Left renal cortex interstitium (tissue), 4 donors: ENCODE measurements around the gene CPSF6. TPM values are rescaled to one million over a fixed set of nuclear protein-coding genes. Genes with fewer than 3 reads are reported as not detected.
"Not testable (repeated sequence)": the region's sequence is repeated elsewhere in the genome, so short reads cannot be mapped to it uniquely, and the experiment has no call there.

Experiments
- DNase-seq, 4 donors: peaks; one replicate each; pipeline ENCODE4 v3.0.0-alpha.2; 2013; ENCODE audit warnings: low read depth in 4 of 4, low spot score in 2 of 4, missing footprints in 1 of 4
- polyA plus RNA-seq, 4 donors: library from polyadenylated mRNA; unstranded; fragments of 120-200 nt; gene quantifications; one replicate each; pipeline ENCODE4 v1.2.1, GENCODE V29; 2013; ENCODE audit not compliant: insufficient read length in 4 of 4

CPSF6 gene, protein sequence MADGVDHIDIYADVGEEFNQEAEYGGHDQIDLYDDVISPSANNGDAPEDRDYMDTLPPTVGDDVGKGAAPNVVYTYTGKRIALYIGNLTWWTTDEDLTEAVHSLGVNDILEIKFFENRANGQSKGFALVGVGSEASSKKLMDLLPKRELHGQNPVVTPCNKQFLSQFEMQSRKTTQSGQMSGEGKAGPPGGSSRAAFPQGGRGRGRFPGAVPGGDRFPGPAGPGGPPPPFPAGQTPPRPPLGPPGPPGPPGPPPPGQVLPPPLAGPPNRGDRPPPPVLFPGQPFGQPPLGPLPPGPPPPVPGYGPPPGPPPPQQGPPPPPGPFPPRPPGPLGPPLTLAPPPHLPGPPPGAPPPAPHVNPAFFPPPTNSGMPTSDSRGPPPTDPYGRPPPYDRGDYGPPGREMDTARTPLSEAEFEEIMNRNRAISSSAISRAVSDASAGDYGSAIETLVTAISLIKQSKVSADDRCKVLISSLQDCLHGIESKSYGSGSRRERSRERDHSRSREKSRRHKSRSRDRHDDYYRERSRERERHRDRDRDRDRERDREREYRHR
- 100 to 1,000 TPM in 2 of 4 donors, 10 to 100 TPM in 2; 91.2 to 125 (median 111) TPM for polyA plus RNA-seq

DNA sequence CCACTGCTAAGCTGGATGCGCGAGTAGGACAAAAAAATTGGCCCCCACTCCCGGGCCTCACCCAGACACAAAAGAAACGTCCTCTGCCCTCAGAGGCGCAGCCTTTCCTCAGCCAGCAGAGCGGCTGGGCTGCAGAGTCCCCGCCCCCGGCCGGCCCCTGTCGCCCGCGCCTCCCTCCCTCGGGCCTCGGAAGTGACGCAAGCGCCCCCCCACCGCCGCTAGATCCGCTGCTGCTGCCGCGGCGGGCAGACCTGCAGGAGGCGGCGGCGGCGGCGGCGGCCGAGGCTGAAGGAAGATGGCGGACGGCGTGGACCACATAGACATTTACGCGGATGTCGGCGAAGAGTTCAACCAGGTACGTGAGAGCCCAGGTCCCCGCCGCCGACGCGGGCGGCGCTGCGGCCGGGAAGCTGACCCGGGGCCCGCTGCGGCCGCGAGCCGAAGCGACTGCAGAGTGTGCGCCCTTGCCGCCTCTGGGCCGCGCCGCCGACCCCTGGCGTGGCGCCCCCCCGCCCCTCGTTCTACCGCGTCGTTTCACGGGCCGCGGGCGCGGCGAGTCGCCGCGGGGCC lies at the start of gene CPSF6:
Gene CPSF6, plus strand, starts transcription at position 218 of the 570 bp plus-strand sequence. Its CDS starts 78 bp downstream, at position 296.
- DNase-seq: peak in 2 of 4 donors; percentile 83 to 84

DNA sequence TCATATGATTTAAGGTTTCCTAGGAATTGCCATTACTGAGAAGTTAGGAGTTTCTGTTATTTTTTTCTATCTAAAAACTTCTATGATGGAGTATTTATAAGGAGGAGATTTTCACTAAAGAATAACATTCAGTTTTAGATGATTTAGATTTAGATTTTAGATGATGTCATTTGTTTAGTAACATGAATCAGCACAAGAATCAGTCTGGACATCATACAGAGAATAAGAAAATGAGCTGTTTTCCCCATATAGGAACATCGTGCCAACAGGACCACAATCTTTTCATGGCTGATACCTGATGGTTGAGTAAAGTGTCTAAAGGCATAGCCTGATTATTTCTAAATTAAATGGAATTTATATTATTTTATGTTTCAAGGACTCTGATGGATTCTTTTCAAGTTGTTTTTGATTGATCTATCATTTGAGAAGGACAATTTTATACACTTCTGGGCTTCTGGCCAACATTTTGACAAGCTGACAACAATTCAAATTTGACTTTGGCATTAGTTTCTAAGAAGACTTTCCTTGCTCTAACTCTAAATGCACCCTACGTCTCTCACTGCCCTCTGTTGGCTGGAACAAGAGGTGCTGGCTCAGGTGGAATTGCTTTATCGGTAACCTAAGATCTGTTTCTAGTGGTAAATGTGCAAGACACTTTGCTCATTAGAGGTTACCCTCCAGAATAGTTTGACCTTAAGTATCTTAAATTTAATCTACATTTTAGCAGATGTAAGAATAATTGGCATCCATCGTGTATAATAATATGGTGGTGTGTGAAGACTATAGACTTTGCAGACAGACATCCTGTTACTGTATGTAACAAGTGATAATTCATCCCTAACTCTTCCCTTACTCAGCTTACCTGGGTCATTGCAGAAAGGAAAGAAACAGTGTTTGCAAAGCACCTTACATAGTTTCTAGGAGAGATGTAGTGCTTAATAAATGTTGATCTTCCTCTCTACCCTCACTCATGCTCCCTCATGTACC lies 42.8 kb upstream of the CPSF6 start:
- DNase-seq: no peak

DNA sequence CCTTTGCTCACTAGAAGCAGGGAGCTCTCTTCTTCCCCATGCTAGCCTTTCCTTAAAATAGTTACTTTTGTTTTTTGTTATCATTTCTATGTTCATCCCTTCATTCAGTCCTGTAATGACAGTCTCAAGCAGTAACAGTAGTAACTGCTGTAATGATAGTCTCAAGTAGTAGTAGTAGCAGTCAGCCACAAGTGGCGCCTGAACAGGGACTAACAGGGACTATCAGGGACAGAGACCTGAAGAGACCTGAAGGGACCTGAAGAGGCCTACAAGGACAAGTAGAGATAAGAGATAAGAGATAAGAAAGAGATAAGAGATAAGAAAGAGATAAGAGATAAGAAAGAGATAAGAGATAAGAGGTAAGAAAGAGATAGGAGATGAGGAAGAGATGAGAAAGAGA lies 39.4 kb upstream of the CPSF6 start:
- not testable (repeated sequence) for DNase-seq

DNA sequence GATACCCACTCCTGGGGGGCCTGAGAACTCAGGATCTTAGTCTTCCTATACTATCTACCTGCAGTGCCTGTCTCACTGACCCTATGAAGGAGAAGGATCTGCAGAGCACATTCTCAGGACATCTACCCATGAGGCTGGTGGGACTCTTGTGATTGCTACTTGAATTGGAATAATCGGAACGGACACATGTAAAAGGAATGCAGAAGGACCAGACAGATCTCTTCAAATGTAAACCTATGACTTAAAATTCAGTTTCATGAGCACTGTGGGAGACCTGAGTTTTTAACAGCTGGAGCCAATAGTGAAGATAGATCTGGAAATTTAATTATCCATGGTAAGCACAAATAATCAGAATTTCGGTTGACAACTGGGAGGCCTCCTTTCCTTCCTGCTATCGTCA lies 35.2 kb upstream of the CPSF6 start:
- DNase-seq: no peak

DNA sequence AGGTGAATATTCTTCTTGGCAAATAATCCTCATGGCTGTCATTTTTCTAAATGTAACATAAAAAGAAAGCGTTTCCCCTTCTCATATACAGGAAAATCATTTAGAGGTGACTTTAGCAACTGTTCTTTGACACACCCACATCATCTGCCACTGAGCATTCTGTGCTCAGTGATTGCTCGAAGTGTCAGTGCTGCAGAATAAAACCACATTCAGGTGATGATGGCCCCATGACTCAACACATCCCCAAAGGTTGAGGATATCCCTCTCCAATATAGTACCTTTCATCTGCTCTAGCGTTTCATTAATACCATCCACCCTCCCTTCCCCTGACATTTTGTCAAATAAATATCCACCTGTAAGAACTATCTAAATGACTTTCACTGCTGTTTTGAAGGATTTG lies 28.7 kb upstream of the CPSF6 start:
- DNase-seq: no peak

DNA sequence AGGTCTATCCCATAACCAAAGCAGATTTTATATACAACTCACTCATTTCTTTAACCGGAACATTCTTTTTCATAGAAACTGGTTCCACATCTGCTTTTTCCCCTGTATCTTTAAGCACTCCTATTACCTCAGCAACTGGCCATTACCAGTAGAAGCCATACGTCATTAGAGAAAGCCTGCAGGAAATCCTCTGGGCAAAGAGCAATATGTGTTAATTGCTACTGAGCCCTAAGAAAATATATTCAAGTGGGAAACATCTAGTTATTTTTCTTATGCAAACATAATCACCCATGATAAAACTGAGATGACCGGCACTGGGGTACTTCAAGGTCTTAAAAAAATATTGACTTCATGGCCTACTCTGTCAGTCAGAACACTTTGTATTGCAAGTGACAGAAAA lies 28.2 kb upstream of the CPSF6 start:
- DNase-seq: no peak

DNA sequence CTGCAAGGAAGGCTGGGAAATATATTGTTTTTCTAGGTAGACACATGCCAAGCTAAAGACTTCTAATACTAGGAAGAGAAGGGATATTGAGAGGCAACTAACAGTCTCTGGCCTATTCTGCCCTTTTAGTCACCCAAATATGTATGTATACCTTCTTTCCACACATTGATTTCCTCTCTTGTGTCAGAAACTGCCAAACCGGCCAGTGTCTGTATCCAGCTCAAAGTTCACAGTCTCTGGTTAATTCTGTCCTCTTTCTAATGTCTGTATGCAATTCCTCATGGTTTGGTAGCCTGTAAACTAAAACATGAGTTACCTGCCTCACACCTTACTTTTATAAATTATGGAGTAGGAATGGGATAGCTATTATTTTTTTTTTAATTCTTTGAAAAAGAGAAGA lies 25.2 kb upstream of the CPSF6 start:
- no peak for DNase-seq

DNA sequence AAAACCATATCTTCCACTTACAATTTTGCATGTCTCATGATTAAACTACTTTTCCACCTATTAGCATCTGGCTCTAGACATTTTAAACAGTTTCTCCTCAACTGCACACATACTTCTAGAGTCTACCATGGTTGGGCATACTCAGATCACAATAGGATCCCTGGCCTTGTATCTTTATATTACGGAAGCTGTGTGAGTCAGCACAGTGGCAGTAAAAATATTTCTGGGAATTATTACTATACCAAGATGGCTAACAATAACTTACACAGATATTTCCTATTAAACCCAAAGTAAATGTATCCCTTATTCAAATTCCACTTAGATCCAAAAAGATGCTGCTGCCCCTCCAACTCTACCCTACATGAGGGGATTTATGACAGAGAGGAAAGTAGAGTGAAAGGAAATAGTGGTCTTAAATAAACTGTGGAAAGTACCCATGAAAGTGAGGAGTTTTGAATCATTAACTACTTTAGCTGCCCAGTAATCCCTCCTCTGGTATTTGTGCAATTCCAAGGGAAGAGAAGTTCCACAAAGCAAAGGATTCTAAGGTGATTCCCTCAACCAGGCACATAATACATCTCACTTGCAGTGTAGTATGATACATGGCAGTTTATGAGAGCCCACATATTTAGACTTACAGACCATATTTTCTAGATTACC lies 14.0 kb upstream of the CPSF6 start:
- DNase-seq: no peak

DNA sequence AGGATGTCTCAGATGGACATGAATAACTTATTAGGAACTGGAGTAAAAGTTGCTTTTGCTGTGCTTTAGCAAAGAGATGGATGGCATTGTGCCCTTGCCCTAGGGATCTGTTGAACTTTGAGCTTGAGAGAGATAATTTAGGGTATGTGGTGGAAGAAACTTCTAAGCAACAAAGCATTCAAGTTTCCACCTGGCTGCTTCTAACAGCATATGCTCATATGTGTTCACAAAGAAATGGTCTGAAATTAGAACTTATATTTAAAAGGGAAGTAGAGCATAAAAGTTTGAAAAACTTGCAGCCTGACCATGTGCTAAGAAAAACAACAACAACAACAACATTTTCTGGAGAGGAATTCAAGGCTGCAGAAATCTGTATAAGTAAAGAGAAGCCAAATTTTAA lies 7.9 kb upstream of the CPSF6 start:
- no peak for DNase-seq

DNA sequence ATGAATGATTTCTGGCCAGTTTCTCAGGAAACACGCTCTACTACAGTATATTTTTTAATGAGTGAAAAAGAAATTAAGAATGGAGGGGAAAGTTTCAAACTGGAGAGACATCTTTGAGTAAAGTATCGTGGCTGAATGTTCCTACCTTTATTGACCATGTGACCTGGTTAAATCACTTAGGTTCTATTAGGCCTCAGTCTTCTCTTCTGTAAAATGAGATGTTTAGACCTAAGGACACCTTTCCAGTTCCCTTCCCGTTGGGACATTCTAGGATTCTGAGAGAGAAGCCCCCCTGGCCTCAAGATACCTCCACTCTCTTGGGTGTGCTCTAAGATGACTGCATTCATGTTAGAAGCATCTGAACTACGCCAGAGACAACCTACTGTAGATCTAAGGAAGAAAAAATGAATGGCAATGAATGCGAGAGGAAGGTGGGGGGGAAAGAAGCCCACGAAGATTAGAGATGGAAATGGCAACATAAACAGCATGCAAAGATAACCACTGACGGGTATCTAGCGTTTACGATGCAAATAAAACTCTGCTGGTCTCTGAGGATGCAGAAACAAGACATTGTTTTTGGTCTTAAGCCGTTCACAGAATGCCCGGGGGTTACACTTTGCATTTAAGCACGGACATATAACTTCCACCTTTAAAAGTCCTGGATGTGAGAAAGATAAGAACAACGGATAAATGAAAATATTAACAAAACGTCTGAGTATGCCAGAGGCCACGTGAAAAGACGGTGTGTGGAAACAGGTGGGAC lies 599 bp upstream of the CPSF6 start:
- DNase-seq: no peak

DNA sequence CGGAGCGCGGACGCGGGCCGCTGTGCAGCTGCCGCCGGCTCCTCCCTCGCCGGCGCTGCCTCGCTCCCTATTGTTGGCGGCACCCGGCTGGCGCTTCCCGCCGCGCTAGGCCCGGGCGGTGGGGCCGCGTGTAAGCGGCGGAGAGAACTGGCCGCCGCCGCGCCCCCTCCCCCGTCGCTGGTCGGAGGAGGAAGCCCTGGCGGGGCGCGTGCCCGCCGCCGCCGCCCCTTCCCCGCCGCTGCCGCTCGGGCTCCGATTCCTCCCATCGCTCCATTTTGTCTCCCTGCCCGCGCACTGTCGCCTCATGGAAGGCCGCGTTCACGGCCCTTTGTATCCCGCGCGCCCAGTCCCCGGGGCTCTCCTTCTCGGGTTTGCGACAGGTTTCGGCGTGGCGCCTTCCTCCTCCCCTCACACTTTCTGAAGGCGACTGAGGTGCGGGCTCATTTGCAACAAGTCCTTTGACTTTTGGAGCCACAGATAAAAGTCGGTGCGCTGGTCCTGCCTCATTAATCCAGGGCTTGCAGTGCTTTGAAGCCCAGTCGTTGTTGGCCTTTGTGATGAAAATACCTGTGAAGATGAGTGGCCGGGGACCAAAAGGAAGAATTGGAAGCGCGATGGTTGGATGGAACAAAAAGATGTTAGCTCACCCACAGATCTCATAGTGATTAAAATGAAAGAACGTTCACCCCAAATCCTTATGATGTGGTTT lies 707 bp downstream of the CPSF6 start:
- DNase-seq: no peak

DNA sequence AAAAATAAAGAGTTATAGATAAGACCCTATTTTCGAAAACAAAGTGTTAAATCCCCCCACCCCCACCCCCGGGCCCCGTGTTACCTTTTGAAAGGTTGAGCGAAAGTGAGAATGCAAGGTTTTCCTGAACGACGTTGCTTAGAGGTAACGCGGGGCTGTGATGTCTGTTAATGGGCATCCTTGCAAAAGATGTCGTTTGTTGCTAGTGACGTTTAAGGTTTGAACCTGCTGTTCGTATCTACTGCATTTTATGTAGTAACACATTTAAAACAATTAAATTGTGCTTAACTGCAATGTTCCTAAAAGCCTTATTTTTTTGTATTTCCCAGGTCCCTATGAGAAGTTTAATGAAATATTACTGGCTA lies 1.2 kb downstream of the CPSF6 start:
- DNase-seq: no peak

DNA sequence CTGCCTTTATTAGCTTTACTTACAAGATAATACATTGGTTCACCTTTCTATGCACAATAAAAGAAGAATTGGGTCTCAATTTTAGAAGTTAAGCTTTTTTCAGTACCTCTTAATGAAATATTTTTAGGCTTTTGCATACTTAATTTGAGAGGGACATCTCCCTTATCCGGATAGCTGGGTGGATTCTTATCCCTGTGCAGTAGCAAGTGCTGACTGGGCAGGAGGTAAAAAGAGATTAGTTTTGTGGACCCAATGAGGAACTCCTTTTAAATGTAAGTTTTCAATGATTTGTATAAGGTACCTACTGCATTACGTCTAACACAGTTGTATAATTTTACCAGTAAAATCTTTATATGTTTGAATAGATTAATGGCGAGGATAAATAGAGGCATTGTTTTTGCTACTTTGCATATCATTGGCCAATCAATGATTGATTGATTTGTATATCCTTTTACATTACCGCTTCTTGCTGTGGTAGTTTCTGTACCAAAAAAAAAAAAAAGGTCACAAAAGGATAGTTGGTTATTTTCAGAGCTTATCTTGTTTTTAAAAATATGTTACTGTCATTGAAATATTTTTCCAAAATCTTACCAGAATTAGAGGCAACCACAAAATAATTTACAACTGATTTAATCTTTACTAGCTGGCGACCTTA lies 2.2 kb downstream of the CPSF6 start:
- no peak for DNase-seq

DNA sequence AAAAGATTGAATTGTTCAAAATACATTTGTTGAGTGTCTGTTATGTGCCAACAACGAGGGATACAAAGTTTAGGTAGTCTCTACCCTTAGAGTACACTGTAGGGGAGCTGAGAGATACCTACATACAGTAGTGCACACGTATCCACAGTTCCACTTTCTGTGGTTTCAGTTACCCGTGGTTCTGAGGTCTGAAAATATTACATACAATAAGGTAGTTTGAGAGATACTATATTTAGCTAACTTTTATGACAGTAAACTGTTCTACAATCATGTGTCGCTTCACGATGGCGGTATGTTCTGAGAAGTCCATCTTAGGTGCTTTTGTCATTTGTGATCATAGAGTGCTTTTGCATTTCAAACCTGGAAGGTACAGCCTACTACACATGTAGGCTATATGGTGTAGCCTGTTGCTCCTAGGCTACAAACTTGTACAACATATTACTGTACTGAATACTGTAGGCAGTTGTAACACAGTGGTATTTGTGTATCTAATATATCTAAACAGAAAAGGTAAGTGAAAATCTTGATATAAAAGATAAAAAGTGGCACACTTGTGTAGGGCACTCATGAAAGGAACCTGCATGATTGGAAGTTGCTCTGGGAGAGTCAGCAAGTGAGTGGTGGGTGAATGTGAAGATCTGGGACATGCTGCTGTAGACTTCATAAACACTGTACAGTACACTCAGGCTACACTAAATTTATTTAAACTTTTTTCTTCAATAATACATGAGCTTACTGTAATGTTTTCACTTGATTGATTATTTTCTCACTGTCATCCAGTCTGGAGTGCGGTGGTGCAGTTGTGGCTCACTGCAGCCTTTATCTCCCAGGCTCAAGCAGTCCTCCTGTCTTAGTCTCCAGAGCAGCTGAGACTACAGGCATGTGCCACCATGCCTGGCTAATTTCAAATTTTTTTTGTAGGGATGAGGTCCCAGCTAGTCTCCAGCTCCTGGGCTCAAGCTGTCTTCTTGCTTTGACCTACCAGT lies 4.0 kb downstream of the CPSF6 start:
- no peak for DNase-seq

DNA sequence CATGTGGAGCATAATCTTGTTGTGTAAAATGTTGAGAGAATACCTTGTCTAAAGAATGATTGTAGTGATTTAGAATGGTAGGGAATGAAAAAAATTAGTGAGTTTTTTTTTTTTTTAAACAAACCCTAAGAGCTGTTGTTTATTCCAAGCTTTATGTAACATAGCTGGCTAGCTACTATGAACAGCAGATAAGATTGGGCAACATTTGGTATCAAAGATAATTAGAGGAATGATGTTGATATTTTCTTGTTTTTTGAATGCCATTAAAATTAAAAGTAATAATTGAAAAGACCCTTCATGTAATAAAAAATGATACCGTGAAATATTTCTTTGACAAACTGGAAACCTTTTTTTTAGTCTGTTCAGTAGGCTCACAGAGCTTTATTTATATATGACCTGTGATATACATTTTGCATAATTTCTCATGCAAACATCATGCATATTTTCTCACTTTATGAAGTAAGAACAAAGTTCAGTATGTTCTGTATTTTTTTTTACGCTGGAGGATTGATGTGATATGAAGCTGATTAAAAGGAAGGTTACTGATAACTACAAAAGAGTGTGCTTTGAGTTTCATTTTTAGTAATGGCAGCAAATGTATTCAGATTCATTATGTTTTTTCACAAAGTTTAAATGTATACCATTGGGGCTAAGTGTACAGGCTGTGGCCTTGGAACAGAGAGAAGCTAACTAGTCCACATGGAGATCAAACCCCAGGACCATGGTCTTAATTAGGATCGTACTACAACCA lies 8.1 kb downstream of the CPSF6 start:
- no peak for DNase-seq

DNA sequence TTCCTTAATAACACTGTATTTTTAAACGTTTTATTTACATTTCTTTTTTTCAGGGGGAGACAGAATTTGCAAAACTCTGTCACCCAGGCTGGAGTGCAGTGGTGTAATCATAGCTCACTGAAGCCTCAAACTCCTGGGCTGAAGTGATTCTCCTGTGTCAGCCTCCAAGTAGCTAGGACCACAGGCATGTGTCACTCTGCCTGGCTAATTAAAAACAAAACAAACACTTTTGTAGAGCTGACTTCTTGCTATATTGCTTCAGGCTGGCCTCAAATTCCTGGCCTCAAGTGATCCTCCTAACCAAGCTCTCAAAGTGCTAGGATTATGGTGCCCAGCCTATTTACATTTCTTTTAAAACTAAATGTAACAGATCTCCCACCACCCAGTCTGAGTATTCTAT lies 12.7 kb downstream of the CPSF6 start:
- DNase-seq: no peak

DNA sequence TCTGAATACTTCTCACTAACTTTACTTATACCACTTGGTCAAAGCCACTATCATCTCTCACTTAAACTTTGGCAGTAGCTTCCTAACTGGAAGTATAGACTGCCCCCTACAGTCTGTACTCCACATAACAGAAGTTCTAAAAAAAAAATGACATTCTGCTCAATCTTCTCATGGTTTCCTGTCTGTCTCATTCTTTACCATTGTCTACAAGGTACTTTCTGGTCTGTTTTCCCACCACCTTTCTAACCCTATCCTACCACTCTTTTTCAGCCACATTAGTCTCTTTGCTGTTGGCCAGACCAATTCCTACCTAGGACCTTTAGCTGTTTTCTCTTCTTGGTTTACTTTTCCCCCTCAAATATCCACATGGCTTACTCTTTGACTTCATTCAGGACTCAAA lies 14.7 kb downstream of the CPSF6 start:
- DNase-seq: no peak
